ENCODE results near the gene PITX1.

- no peak for TF ChIP-seq CTCF (IDR thresholded peaks at IDR 0.05)
- no peak for TF ChIP-seq ZFX (IDR thresholded peaks at IDR 0.05; ENCODE audit: borderline replicate concordance)
Observed at GRCh38 chr5:135033901-135034235, at the start of gene PITX1.
